Breast epithelium (tissue), 4 donors: ENCODE results near the gene RNF223. TPM values are rescaled to one million over a fixed set of nuclear protein-coding genes. Genes with fewer than 3 reads are reported as not detected.

Experiments used
- DNase-seq, 2 donors: peaks; one replicate each; pipeline ENCODE4 v3.0.0-alpha.2; 2019; ENCODE audit warnings: low spot score in 2 of 2
- H3K27ac ChIP-seq, 2 donors: fragments of 200-600 bp; sonication (generic) in 1 of 2; one replicate each; pipeline ENCODE4 v1.5.1; 2016 to 2019; ENCODE audit warnings: mild to moderate bottlenecking in 1 of 2
- H3K27me3 ChIP-seq, 2 donors: fragments of 200-600 bp; sonication (generic) in 1 of 2; one replicate each; pipeline versions ENCODE4 v1.5.1 to v1.6.0; 2017 to 2019; ENCODE audit warnings: control low read depth in 1 of 2, mild to moderate bottlenecking in 1 of 2
- H3K36me3 ChIP-seq: fragments of 200-600 bp; one replicate; pipeline ENCODE4 v1.5.1; 2019
- H3K4me1 ChIP-seq, 2 donors: fragments of 200-600 bp; sonication (generic); one replicate each; pipeline ENCODE4 v1.5.1; 2016 to 2019; ENCODE audit warnings: control low read depth in 1 of 2
- H3K4me3 ChIP-seq, 3 donors: fragments of 200-600 bp; sonication (generic); 1 replicate in 2 of 3; 2 replicates in 1 of 3; pipeline ENCODE4 v1.5.1; 2016 to 2019; ENCODE audit warnings: mild to moderate bottlenecking in 3 of 3, moderate library complexity in 2 of 3
- H3K9me3 ChIP-seq, 2 donors: fragments of 200-600 bp; sonication (generic) in 1 of 2; one replicate each; pipeline ENCODE4 v1.5.1; 2016 to 2019; ENCODE audit warnings: control low read depth in 1 of 2
- CTCF ChIP-seq, 3 donors: fragments of 450-650 bp; IDR thresholded peaks; one replicate each; pipeline ENCODE4 v1.5.1; 2016 to 2017; ENCODE audit warnings: antibody characterized with exemption in 3 of 3, mild to moderate bottlenecking in 3 of 3, moderate library complexity in 3 of 3
- POLR2A ChIP-seq: fragments of 450-650 bp; IDR thresholded peaks from one replicate; pipeline ENCODE4 v1.6.1; 2016; ENCODE audit warnings: antibody characterized with exemption, mild to moderate bottlenecking, moderate library complexity
- POLR2AphosphoS5 ChIP-seq, 3 donors: sonication (generic); formaldehyde crosslinking; IDR thresholded peaks; one replicate each; pipeline ENCODE4 v1.6.1; 2017; ENCODE audit warnings: antibody characterized with exemption in 3 of 3
- intact Hi-C: fragments of 100-400 bp; cut with DNase I; formaldehyde crosslinking; loops from one replicate; pipeline ENCODE4 v1.15.1; 2023; ENCODE audit warnings: low total_unique reads
- total RNA-seq, 3 donors: library from RNA; depleted of rRNA; stranded (reverse); fragments of >200 nt; gene quantifications; one replicate each; pipeline ENCODE4 v1.1.0, GENCODE V29; 2016

The RNF223 gene
- total RNA-seq, 3 donors from 2014 or later = 0.33 to 2.8 TPM; not detected in 1

GRCh38 chr1:1023700-1024099 lies 50.4 kb downstream of the RNF223 start:
- Histone ChIP-seq H3K27ac (peak overlapping the region; percentile 92 to 93), H3K9me3 (no peaks in the 10 kb centered on the region), H3K4me3 (peak overlapping the region in 1 of 3 donors; percentile 67), H3K36me3 (no peaks in the 10 kb centered on the region), H3K27me3 (no peaks in the 10 kb centered on the region), H3K4me1 (peaks cover 4 to 22% of the 10 kb centered on the region in 2 donors)
- TF ChIP-seq POLR2A (no peak), POLR2AphosphoS5 (IDR thresholded peaks at IDR 0.05) (no peak), CTCF (IDR thresholded peaks at IDR 0.05) (no peak)
- no peak for DNase-seq
- intact Hi-C loops = loop anchor here (10.0 kb wide), 1 partner anchor 461 kb away; no protein-coding TSS in a partner anchor

- Histone ChIP-seq H3K4me1 (peaks cover 4 to 22% of the 10 kb centered on the region in 2 donors), H3K27me3 (no peaks in the 10 kb centered on the region), H3K27ac (no peak overlapping the region), H3K36me3 (no peaks in the 10 kb centered on the region), H3K9me3 (no peaks in the 10 kb centered on the region), H3K4me3 (no peak overlapping the region)
- intact Hi-C loops = loop anchor here (10.0 kb wide), 1 partner anchor 462 kb away; no protein-coding TSS in a partner anchor
- DNase-seq = no peak
- TF ChIP-seq POLR2AphosphoS5 (IDR thresholded peaks at IDR 0.05) = no peak
- TF ChIP-seq POLR2A = no peak
These were observed 51.6 kb downstream of the RNF223 start for GRCh38 chr1:1022302-1023009.

GRCh38 chr1:1021920-1022259 lies 52.2 kb downstream of the RNF223 start:
- no peak for DNase-seq
- no peaks in the 10 kb centered on the region for H3K27me3 ChIP-seq
- TF ChIP-seq POLR2A (no peak), CTCF (IDR thresholded peaks at IDR 0.05) (no peak), POLR2AphosphoS5 (IDR thresholded peaks at IDR 0.05) (no peak)
- peak overlapping the region in 1 of 2 donors; percentile 92 for H3K27ac ChIP-seq
- no peaks in the 10 kb centered on the region for H3K9me3 ChIP-seq
- H3K36me3 ChIP-seq = no peaks in the 10 kb centered on the region
- peaks cover 4 to 22% of the 10 kb centered on the region in 2 donors for H3K4me1 ChIP-seq
- peak overlapping the region in 2 of 3 donors; percentile 80 to 84 for H3K4me3 ChIP-seq
- intact Hi-C loops = loop anchor here (10.0 kb wide), 1 partner anchor 463 kb away; no protein-coding TSS in a partner anchor

- DNase-seq = peak; percentile 54 to 88
- intact Hi-C loops = loop anchor here (10.0 kb wide), 1 partner anchor 464 kb away; no protein-coding TSS in a partner anchor
- Histone ChIP-seq H3K4me1 (peaks cover 4 to 18% of the 10 kb centered on the region in 2 donors), H3K27ac (peak overlapping the region; percentile 92 to 98), H3K27me3 (no peaks in the 10 kb centered on the region), H3K4me3 (peak overlapping the region; percentile 61 to 84 (median 80)), H3K9me3 (no peaks in the 10 kb centered on the region), H3K36me3 (no peaks in the 10 kb centered on the region)
- TF ChIP-seq POLR2A (no peak), POLR2AphosphoS5 (IDR thresholded peaks at IDR 0.05) (no peak), CTCF (IDR thresholded peaks at IDR 0.05) (no peak)
These were observed 52.8 kb downstream of the RNF223 start for GRCh38 chr1:1021010-1021919.

Other genes with a start within 250 kb of the RNF223 start
- 10 to 100 TPM in 1 of 3 donors, 1 to 10 TPM in 1, under 1 TPM in 1; 0.16 to 23.0 (median 2.9) TPM for gene SAMD11, start 150.4 kb downstream of the RNF223 start, total RNA-seq
- 10 to 100 TPM; 36.2 to 38.7 (median 38.2) TPM for gene NOC2L, start 115.0 kb downstream of the RNF223 start, total RNA-seq
- 10 to 100 TPM in 1 of 3 donors, 1 to 10 TPM in 2; 5.4 to 18.0 (median 10.0) TPM for gene KLHL17, start 113.7 kb downstream of the RNF223 start, total RNA-seq
- gene PLEKHN1, start 107.8 kb downstream of the RNF223 start, total RNA-seq = 1 to 10 TPM in 2 of 3 donors, under 1 TPM in 1; 0.16 to 2.8 (median 1.6) TPM
- 1 to 10 TPM in 1 of 3 donors, under 1 TPM in 1, not detected in 1; 0.33 to 1.9 TPM for gene PERM1, start 92.2 kb downstream of the RNF223 start, total RNA-seq
- 10 to 100 TPM in 2 of 3 donors, 1 to 10 TPM in 1; 8.3 to 36.4 (median 34.2) TPM for gene HES4, start 74.2 kb downstream of the RNF223 start, total RNA-seq
- gene ISG15, start 60.8 kb downstream of the RNF223 start, total RNA-seq = 10 to 100 TPM; 15.5 to 31.5 (median 18.0) TPM
- 10 to 100 TPM in 2 of 3 donors, 1 to 10 TPM in 1; 9.1 to 37.0 (median 30.5) TPM for gene AGRN, start 54.2 kb downstream of the RNF223 start, total RNA-seq
- gene C1orf159, start 41.8 kb upstream of the RNF223 start, total RNA-seq = 10 to 100 TPM in 2 of 3 donors, 1 to 10 TPM in 1; 6.9 to 24.0 (median 12.5) TPM
- gene TTLL10, start 99.6 kb upstream of the RNF223 start, total RNA-seq = under 1 TPM; 0.15 to 0.33 (median 0.16) TPM
- gene TNFRSF18, start 132.3 kb upstream of the RNF223 start, total RNA-seq = 1 to 10 TPM in 2 of 3 donors, not detected in 1; 1.9 to 5.9 TPM
- 1 to 10 TPM in 2 of 3 donors, under 1 TPM in 1; 0.64 to 2.3 (median 1.6) TPM for gene TNFRSF4, start 139.8 kb upstream of the RNF223 start, total RNA-seq
- 100 to 1,000 TPM in 1 of 3 donors, 10 to 100 TPM in 2; 58.0 to 111 (median 79.3) TPM for gene SDF4, start 157.7 kb upstream of the RNF223 start, total RNA-seq
- gene B3GALT6, start 157.9 kb upstream of the RNF223 start, total RNA-seq = 10 to 100 TPM; 14.4 to 16.0 (median 14.4) TPM
- 1 to 10 TPM in 1 of 3 donors, not detected in 2; 2.0 TPM for gene C1QTNF12, start 172.4 kb upstream of the RNF223 start, total RNA-seq
- 10 to 100 TPM; 37.0 to 39.8 (median 37.4) TPM for gene UBE2J2, start 199.5 kb upstream of the RNF223 start, total RNA-seq
- 1 to 10 TPM in 2 of 3 donors, under 1 TPM in 1; 0.96 to 5.2 (median 4.7) TPM for gene SCNN1D, start 206.1 kb upstream of the RNF223 start, total RNA-seq
- gene ACAP3, start 233.6 kb upstream of the RNF223 start, total RNA-seq = 10 to 100 TPM; 19.7 to 33.4 (median 26.9) TPM
- 10 to 100 TPM; 16.0 to 27.5 (median 22.0) TPM for gene PUSL1, start 234.3 kb upstream of the RNF223 start, total RNA-seq